SU-DHL-6 (cell line): ENCODE data around the gene IPP.

Experiments used
- H2AFZ ChIP-seq: fragments of 200-600 bp; sonication (generic); 2 replicates; pipeline ENCODE4 v1.6.1; 2014; ENCODE audit warnings: low read depth, mild to moderate bottlenecking, moderate library complexity, mixed read lengths, antibody characterized with exemption, low read length; ENCODE audit not compliant: severe bottlenecking
- H3F3A ChIP-seq: fragments of 200-600 bp; shearing (Covaris generic); 2 replicates; pipeline ENCODE4 v1.6.0; 2016; ENCODE audit warnings: antibody characterized with exemption, mild to moderate bottlenecking; ENCODE audit not compliant: insufficient read depth
- H3K27ac ChIP-seq: fragments of 200-600 bp; sonication (generic); 2 replicates; pipeline ENCODE4 v1.5.1; 2016; ENCODE audit warnings: low read depth, mild to moderate bottlenecking, low read length, moderate library complexity, mixed read lengths
- H3K27me3 ChIP-seq: fragments of 200-600 bp; sonication (generic), shearing (Covaris generic); 2 replicates; pipeline ENCODE4 v1.6.0; 2014; ENCODE audit warnings: mild to moderate bottlenecking, low read length
- H3K36me3 ChIP-seq: fragments of 200-600 bp; sonication (generic); 2 replicates; pipeline ENCODE4 v1.6.1; 2014; ENCODE audit warnings: mild to moderate bottlenecking, low read length, mixed read lengths
- H3K4me2 ChIP-seq: fragments of 300-600, 200-600 bp; shearing (Covaris generic), sonication (generic); 2 replicates; pipeline ENCODE4 v1.6.0; 2014; ENCODE audit warnings: low read length, low read depth, mild to moderate bottlenecking; ENCODE audit not compliant: poor library complexity, severe bottlenecking
- H3K4me3 ChIP-seq: fragments of 200-600 bp; sonication (generic); 2 replicates; pipeline ENCODE4 v1.5.1; 2014; ENCODE audit warnings: antibody characterized with exemption, low read length, mild to moderate bottlenecking, mixed read lengths; ENCODE audit not compliant: insufficient read depth, poor library complexity, severe bottlenecking
- H3K79me2 ChIP-seq: fragments of 200-600 bp; sonication (generic); 2 replicates; pipeline ENCODE4 v1.6.1; 2014; ENCODE audit warnings: mild to moderate bottlenecking, low read length, moderate library complexity; ENCODE audit not compliant: insufficient read depth
- H3K9ac ChIP-seq: fragments of 200-600 bp; sonication (generic); 2 replicates; pipeline ENCODE4 v1.7.0; 2014; ENCODE audit warnings: mild to moderate bottlenecking, low read length
- H3K9me2 ChIP-seq: fragments of 200-600 bp; sonication (generic); replicated peaks from 2 replicates; pipeline ENCODE4 v1.6.1; 2014; ENCODE audit warnings: low read length; ENCODE audit not compliant: insufficient read depth
- H3K9me3 ChIP-seq: fragments of 200-600 bp; sonication (generic); 2 replicates; pipeline ENCODE4 v1.6.1; 2014; ENCODE audit warnings: low read length, mixed read lengths; ENCODE audit not compliant: insufficient read depth
- H4K20me1 ChIP-seq: fragments of 200-600 bp; sonication (generic); 2 replicates; pipeline ENCODE4 v1.6.1; 2014; ENCODE audit warnings: low read depth, mild to moderate bottlenecking, antibody characterized with exemption, low read length, moderate library complexity, mixed read lengths
- EZH2phosphoT487 ChIP-seq: fragments of 200-600 bp; sonication (generic), shearing (Covaris generic); conservative IDR thresholded peaks from 2 replicates; pipeline ENCODE4 v1.6.1; 2018; ENCODE audit warnings: mild to moderate bottlenecking, antibody characterized with exemption, low read length, moderate library complexity, mixed read lengths
- TF ChIP-seq, protein P1 (sequence below): fragments of 200-600 bp; sonication (generic); IDR thresholded peaks from one replicate; pipeline ENCODE4 v1.5.1; 2017; ENCODE audit warnings: antibody characterized with exemption, mild to moderate bottlenecking, low read length, moderate library complexity; ENCODE audit not compliant: insufficient read depth, poor library complexity, severe bottlenecking

The IPP gene

DNA sequence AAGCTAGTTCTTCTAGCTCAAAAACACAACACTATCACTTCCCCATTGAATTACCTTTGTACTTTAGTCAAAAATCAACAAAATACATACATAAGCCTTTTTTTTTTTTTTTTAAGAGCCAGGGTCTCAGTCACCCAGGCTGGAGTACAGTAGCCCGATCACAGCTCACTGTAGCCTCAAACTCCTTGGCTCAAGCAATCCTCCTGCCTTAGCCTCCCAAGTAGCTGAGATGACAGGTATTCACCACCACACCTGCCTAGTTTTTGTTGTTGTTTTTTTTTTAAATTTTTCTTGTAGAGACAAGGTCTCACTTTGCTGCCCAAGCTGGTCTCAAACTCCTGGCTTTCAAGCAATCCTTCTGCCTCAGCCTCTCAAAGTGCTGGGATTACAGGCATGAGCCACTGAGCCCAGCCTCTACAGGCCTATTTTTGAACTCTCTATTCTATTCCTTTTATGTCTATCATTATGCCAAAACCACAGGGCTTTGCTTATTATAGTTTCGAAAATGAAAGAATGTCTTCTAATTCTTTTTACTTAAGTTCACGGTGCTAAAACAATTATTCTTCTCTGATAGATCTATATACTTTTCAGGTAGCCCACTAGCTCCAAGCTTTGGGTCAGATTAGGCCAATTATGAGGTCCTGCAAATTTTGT lies 93.8 kb downstream of the IPP start:
- H3K9me3 ChIP-seq: no peaks in the 10 kb centered on the region
- H3K79me2 ChIP-seq: peaks cover 42% of the 10 kb centered on the region
- H3K9me2 ChIP-seq: no peaks in the 10 kb centered on the region
- H3K27ac ChIP-seq: no peak overlapping the region
- no peak overlapping the region for H3K9ac ChIP-seq
- H3F3A ChIP-seq: no peaks in the 10 kb centered on the region
- no peak overlapping the region for H3K4me3 ChIP-seq
- H4K20me1 ChIP-seq: 0 out of 2 replicates have a peak, but pooled peaks cover 3% of the 10 kb centered on the region
- no peak for TF ChIP-seq EZH2phosphoT487
- TF ChIP-seq, protein P1, sequence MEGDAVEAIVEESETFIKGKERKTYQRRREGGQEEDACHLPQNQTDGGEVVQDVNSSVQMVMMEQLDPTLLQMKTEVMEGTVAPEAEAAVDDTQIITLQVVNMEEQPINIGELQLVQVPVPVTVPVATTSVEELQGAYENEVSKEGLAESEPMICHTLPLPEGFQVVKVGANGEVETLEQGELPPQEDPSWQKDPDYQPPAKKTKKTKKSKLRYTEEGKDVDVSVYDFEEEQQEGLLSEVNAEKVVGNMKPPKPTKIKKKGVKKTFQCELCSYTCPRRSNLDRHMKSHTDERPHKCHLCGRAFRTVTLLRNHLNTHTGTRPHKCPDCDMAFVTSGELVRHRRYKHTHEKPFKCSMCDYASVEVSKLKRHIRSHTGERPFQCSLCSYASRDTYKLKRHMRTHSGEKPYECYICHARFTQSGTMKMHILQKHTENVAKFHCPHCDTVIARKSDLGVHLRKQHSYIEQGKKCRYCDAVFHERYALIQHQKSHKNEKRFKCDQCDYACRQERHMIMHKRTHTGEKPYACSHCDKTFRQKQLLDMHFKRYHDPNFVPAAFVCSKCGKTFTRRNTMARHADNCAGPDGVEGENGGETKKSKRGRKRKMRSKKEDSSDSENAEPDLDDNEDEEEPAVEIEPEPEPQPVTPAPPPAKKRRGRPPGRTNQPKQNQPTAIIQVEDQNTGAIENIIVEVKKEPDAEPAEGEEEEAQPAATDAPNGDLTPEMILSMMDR: no peak
- no peak overlapping the region for H2AFZ ChIP-seq
- no peak overlapping the region for H3K4me2 ChIP-seq
- H3K27me3 ChIP-seq: no peaks in the 10 kb centered on the region
- H3K36me3 ChIP-seq: peaks cover 63% of the 10 kb centered on the region

DNA sequence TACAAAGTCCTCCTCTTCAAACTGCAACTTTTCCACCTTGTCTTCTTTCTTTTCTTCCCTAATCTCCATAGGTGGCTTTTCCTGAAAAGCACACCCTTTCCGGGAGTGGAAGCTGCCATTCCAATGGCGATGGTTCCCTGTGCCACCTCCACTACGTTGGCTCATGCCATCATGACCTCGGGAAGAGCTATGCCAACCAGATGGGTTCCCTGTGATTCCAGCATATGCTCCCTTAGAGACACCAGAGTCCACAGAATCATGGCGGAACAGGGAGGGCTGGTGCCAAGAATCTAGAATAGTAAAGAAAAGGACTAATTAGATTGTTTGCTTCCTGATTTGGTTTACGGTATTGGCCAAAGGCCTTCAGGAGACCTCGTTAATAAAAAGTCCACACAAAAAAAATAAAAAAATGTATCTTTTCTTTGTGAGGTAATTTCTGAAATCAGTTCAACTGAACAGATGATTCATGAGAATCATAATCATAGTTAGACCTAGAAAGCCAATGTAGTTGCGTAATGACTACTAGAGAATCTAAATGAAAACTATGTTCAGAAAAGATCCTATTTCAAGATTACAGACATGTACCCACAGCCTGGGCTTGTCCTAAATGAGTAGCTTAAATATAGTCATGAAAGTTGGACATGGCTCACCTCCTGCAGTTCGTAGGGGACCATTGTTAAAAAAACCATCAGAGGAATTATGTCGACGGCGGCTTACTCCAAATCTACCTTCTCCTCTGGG lies 95.7 kb downstream of the IPP start:
- Histone ChIP-seq H3K9me3 (no peaks in the 10 kb centered on the region), H3K9me2 (no peaks in the 10 kb centered on the region), H3K9ac (no peak overlapping the region), H3K27ac (no peak overlapping the region), H3F3A (no peaks in the 10 kb centered on the region; the same call in 1 of the 2 replicates), H3K4me3 (no peak overlapping the region), H3K4me2 (no peak overlapping the region), H2AFZ (no peak overlapping the region), H3K79me2 (peaks cover 37% of the 10 kb centered on the region), H4K20me1 (no peaks in the 10 kb centered on the region), H3K36me3 (peaks cover 68% of the 10 kb centered on the region), H3K27me3 (no peaks in the 10 kb centered on the region)
- TF ChIP-seq EZH2phosphoT487: no peak
- TF ChIP-seq, protein P1: no peak
